ENCODE measurements around the gene LRRC75A.

GRCh38 chr17:16461606-16461866 is 30.5 kb downstream of the LRRC75A start:
- TF ChIP-seq POLR2A (IDR thresholded peaks at IDR 0.05) (no peak), CTCF (IDR thresholded peaks at IDR 0.05) (no peak)
